IPS DF 4.7 (cell line): ENCODE results near the gene STX16.
"Not testable (repeated sequence)": the region's sequence is repeated elsewhere in the genome, so short reads cannot be mapped to it uniquely, and the experiment has no call there.

Source experiments
- DNase-seq: peaks from one replicate; pipeline ENCODE4 v3.0.0-alpha.2; 2013; ENCODE audit warnings: low spot score; ENCODE audit errors: extremely low read depth

The STX16 gene

GRCh38 chr20:58636396-58636982, 14.6 kb upstream of the STX16 start:
- DNase-seq = no peak

- no peak for DNase-seq
These were observed 14.1 kb upstream of the STX16 start for GRCh38 chr20:58636983-58637421.

GRCh38 chr20:58637466-58638213, 13.4 kb upstream of the STX16 start:
- DNase-seq = no peak

- DNase-seq = no peak
These were observed 12.5 kb upstream of the STX16 start for GRCh38 chr20:58638467-58639181.

GRCh38 chr20:58639182-58640146, 11.6 kb upstream of the STX16 start:
- no peak for DNase-seq

GRCh38 chr20:58640446-58640845, 10.6 kb upstream of the STX16 start:
- DNase-seq = no peak

- DNase-seq = no peak
These were observed 8.6 kb upstream of the STX16 start for GRCh38 chr20:58642441-58642840.

GRCh38 chr20:58642896-58643295, 8.2 kb upstream of the STX16 start:
- not testable (repeated sequence) for DNase-seq

- DNase-seq = no peak
These were observed 5.6 kb upstream of the STX16 start for GRCh38 chr20:58645412-58645968.

GRCh38 chr20:58646257-58646656, 4.8 kb upstream of the STX16 start:
- DNase-seq = no peak

GRCh38 chr20:58646703-58647102, 4.4 kb upstream of the STX16 start:
- DNase-seq = no peak

GRCh38 chr20:58647162-58647795, 3.8 kb upstream of the STX16 start:
- DNase-seq = no peak

GRCh38 chr20:58647796-58648501, 3.1 kb upstream of the STX16 start:
- DNase-seq = no peak

- not testable (repeated sequence) for DNase-seq
These were observed 2.6 kb upstream of the STX16 start for GRCh38 chr20:58648502-58648825.

GRCh38 chr20:58649288-58650180, 1.5 kb upstream of the STX16 start:
- no peak for DNase-seq

GRCh38 chr20:58650181-58650775, 805 bp upstream of the STX16 start:
- no peak for DNase-seq

- DNase-seq = no peak
These were observed 469 bp downstream of the STX16 start for GRCh38 chr20:58651559-58651945.

GRCh38 chr20:58651946-58652605, 993 bp downstream of the STX16 start:
- peak; percentile 87 for DNase-seq
